Body of pancreas (tissue), 4 donors: ENCODE measurements around the gene DGKG. TPM values are rescaled to one million over a fixed set of nuclear protein-coding genes. Genes with fewer than 3 reads are reported as not detected.

Experiments
- ATAC-seq: fragments of 150-250 bp; one replicate; pipeline ENCODE4 v1.9.1; 2016
- DNase-seq, 4 donors: peaks; one replicate each; pipeline ENCODE4 v3.0.0-alpha.2; 2019
- H3K27ac ChIP-seq, 4 donors: fragments of 200-600 bp; sonication (generic); 1 replicate in 3 of 4; 2 replicates in 1 of 4; pipeline versions ENCODE4 v1.5.1 to v1.6.1; 2016 to 2019; ENCODE audit warnings: mild to moderate bottlenecking in 1 of 4, mixed read lengths in 1 of 4, moderate library complexity in 1 of 4
- H3K27me3 ChIP-seq, 2 donors: fragments of 200-600 bp; sonication (generic); one replicate each; pipeline ENCODE4 v1.6.0; 2016; ENCODE audit warnings: mild to moderate bottlenecking in 1 of 2
- H3K36me3 ChIP-seq, 2 donors: fragments of 200-600 bp; sonication (generic); replicated peaks in 1 of 2; 2 replicates each; pipeline ENCODE4 v1.5.1; 2016; ENCODE audit warnings: low read depth in 2 of 2; ENCODE audit not compliant: insufficient read depth in 1 of 2
- H3K4me1 ChIP-seq: fragments of 200-600 bp; sonication (generic); one replicate; pipeline ENCODE4 v1.6.0; 2016
- H3K4me3 ChIP-seq, 2 donors: fragments of 200-600 bp; sonication (generic); 1 replicate in 1 of 2; 2 replicates in 1 of 2; pipeline ENCODE4 v1.5.1; 2016 to 2019
- H3K9me3 ChIP-seq, 3 donors: fragments of 200-600 bp; sonication (generic); 1 replicate in 2 of 3; 2 replicates in 1 of 3; pipeline ENCODE4 v1.5.1; 2016
- CTCF ChIP-seq, 7 experiments: fragments of 450-650 bp in 4 of 7; fragments of 200-600 bp in 3 of 7; sonication (generic) in 3 of 7; IDR thresholded peaks; one replicate each; pipeline ENCODE4 v1.5.1; 2016 to 2019; ENCODE audit warnings: antibody characterized with exemption in 7 of 7
- POLR2A ChIP-seq, 3 donors: fragments of 450-650 bp; IDR thresholded peaks; one replicate each; pipeline ENCODE4 v1.6.1; 2016; ENCODE audit warnings: antibody characterized with exemption in 3 of 3, mild to moderate bottlenecking in 2 of 3
- WGBS, 2 donors: methylation state at CpG; one replicate each; pipeline ENCODE4 v1.1.5; 2017; 5-methylcytosine and 5-hydroxymethylcytosine counted together
- intact Hi-C: fragments of 100-400 bp; cut with DNase I; formaldehyde crosslinking; loops from one replicate; pipeline ENCODE4 v1.15.1; 2023
- total RNA-seq, 2 donors: library from RNA; depleted of rRNA; stranded (reverse); fragments of >200 nt; gene quantifications; one replicate each; pipeline ENCODE4 v1.1.0, GENCODE V29; 2016

The DGKG gene
- total RNA-seq, 2 donors from 2014 or later, result 0.78 to 16.2 TPM

- 81 to 82% methylated on average over 27 to 28 of the region's 29 CpGs for WGBS, 2 donors
- Histone ChIP-seq H3K9me3 (no peaks in the 10 kb centered on the region), H3K4me1 (no peaks in the 10 kb centered on the region), H3K27me3 (no peaks in the 10 kb centered on the region), H3K4me3 (no peak overlapping the region), H3K36me3 (no peaks in the 10 kb centered on the region), H3K27ac (no peak overlapping the region)
- DNase-seq (no peak), ATAC-seq (no peak)
- intact Hi-C loops, result loop anchor here (10.0 kb wide), 1 partner anchor 356 kb away; no protein-coding TSS in a partner anchor
- no peak for TF ChIP-seq POLR2A (IDR thresholded peaks at IDR 0.05)
- TF ChIP-seq CTCF (IDR thresholded peaks at IDR 0.05), result no peak
Observed at GRCh38 chr3:186268616-186269448, 93.2 kb downstream of the DGKG start.

DNA sequence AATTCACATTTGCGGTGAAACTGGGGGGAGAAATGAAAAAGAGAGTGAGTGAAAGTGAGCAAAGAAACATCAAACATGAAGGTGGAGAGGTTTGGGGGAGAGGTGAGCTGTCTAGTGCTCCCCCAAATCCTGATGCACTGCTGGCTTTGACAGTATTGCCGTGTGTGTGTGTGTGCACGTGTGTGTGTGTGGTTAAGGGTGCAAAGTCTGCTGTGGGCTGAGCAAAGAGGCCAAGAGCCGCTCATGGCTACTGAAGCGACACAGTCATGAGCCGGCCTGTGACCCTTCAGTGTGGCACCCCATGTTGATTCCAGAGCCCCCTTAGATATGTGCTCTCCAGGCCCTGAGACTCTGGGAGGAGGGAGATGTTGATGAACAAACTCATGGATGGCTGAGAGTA lies 94.3 kb downstream of the DGKG start:
- Histone ChIP-seq H3K27ac (no peak overlapping the region), H3K9me3 (no peaks in the 10 kb centered on the region), H3K4me3 (no peak overlapping the region), H3K27me3 (no peaks in the 10 kb centered on the region), H3K4me1 (no peaks in the 10 kb centered on the region), H3K36me3 (no peaks in the 10 kb centered on the region)
- 65 to 72% methylated on average over 6 of the region's 6 CpGs for WGBS, 2 donors
- DNase-seq, result no peak
- intact Hi-C loops, result loop anchor here (10.0 kb wide), 1 partner anchor 357 kb away; no protein-coding TSS in a partner anchor
- TF ChIP-seq POLR2A (IDR thresholded peaks at IDR 0.05), result no peak
- no peak for TF ChIP-seq CTCF (IDR thresholded peaks at IDR 0.05)
- ATAC-seq, result no peak

DNA sequence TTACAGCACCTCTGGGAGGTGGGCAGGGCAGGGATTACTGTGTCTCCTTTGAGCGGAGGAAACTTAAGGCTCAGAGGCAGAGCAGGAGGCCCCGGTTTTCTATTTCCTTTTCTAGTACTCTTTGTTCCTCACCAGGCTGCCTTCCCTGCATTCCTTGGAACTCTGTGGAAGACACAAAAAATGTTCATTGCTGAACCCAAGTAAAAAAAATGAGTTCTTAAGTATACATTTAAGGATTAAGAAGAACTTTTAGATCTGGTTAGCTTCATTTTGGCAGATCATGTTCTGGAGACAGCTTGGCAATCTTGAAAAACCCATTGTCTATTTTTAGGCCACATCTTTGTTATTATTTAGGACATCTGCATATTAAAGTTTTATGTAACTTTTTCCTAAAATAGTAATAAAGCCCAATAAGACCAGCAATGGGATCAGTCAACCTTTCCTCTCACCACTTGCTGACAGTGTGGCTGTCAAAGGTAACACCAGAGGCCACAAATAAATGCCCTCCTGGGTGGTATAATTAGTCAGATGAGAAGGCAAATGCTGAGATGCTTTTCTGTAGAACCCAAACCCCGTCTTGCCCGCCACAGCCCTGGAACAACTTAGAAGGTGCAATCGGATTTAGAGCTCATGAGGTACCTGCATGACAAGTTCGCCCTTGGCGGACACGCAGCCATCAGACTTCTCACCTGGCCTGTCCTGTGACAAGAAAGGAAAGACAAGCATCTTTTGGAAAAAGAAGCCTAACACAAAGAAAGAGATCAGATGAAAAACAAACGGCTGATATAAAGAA lies 97.2 kb downstream of the DGKG start:
- WGBS, 2 donors, result 79 to 83% methylated on average over 9 of the region's 9 CpGs
- ATAC-seq (no peak), DNase-seq (no peak)
- H3K27ac ChIP-seq, result no peak overlapping the region
- H3K4me3 ChIP-seq, result no peak overlapping the region
- H3K36me3 ChIP-seq, result no peaks in the 10 kb centered on the region
- no peaks in the 10 kb centered on the region for H3K9me3 ChIP-seq
- no peaks in the 10 kb centered on the region for H3K27me3 ChIP-seq
- intact Hi-C loops, result loop anchor here (5.0 to 10.0 kb wide), 2 partner anchors 272 to 360 kb away; no protein-coding TSS in a partner anchor
- no peak for TF ChIP-seq POLR2A (IDR thresholded peaks at IDR 0.05)
- TF ChIP-seq CTCF (IDR thresholded peaks at IDR 0.05), result no peak
- no peaks in the 10 kb centered on the region for H3K4me1 ChIP-seq

GRCh38 chr3:186261638-186262037 lies 100.4 kb downstream of the DGKG start:
- H3K4me1 ChIP-seq, result no peaks in the 10 kb centered on the region
- no peak overlapping the region for H3K4me3 ChIP-seq
- no peak overlapping the region for H3K27ac ChIP-seq
- H3K27me3 ChIP-seq, result no peaks in the 10 kb centered on the region
- H3K36me3 ChIP-seq, result no peaks in the 10 kb centered on the region
- no peaks in the 10 kb centered on the region for H3K9me3 ChIP-seq
- DNase-seq (no peak), ATAC-seq (no peak)
- intact Hi-C loops, result loop anchor here (5.0 to 10.0 kb wide), 2 partner anchors 276 to 363 kb away; no protein-coding TSS in a partner anchor
- WGBS, 2 donors, result 37 to 38% methylated on average over 9 of the region's 9 CpGs
- TF ChIP-seq POLR2A (IDR thresholded peaks at IDR 0.05) (no peak), CTCF (IDR thresholded peaks at IDR 0.05) (peak in 4 of 7 experiments; percentile 7 to 22 (median 11))
